ENCODE measurements around the gene ALKBH3.

Gene ALKBH3

DNA sequence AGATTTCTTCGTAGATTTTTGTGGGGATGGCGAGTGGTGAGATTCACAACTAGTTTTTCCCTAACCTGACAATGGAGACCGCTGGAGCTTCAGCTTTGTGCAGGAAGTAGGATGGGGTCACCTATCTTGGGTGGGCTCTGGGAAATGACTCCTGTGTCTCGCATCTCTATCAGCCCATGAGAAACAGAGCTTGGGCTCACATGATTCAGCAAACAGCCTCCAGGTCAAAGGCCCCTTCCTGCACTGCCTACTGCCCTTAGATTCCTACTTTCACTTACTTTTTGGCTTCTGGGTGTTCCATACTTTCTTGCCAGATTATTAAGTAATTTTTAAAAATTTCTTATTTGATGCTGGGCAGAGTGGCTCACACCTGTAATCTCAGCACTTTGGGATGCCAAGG is 88.1 kb downstream of the ALKBH3 start:
- Histone ChIP-seq H3K9ac (ENCODE audit: low read depth, low read length) (no peak overlapping the region), H2AFZ (ENCODE audit: low read depth, low read length) (no peak overlapping the region), H3K4me1 (ENCODE audit: insufficient read depth, low read length) (no peaks in the 10 kb centered on the region), H3K79me2 (ENCODE audit: insufficient read depth, low read length) (no peaks in the 10 kb centered on the region), H3K27me3 (ENCODE audit: insufficient read depth, low read length, poor library complexity) (peaks cover 19% of the 10 kb centered on the region), H3K27ac (ENCODE audit: low read length) (no peak overlapping the region), H4K20me1 (ENCODE audit: insufficient read depth, low read length) (no peaks in the 10 kb centered on the region), H3K4me3 (ENCODE audit: low read depth in 1 of 2, low read length in 2 of 2) (no peak overlapping the region), H3K4me2 (ENCODE audit: insufficient read depth, low read length) (no peak overlapping the region), H3K36me3 (ENCODE audit: insufficient read depth, low read length) (no peaks in the 10 kb centered on the region), H3K9me3 (ENCODE audit: insufficient read depth, low read length, severe bottlenecking) (no peaks in the 10 kb centered on the region)
- DNase-seq (no peak), ATAC-seq (ENCODE audit: insufficient read depth, low read depth) (no peak)
- TF ChIP-seq EZH2 (IDR thresholded peaks at IDR 0.05; ENCODE audit: borderline replicate concordance, low read depth, low read length, severe bottlenecking) = no peak
- TF ChIP-seq, protein P1, sequence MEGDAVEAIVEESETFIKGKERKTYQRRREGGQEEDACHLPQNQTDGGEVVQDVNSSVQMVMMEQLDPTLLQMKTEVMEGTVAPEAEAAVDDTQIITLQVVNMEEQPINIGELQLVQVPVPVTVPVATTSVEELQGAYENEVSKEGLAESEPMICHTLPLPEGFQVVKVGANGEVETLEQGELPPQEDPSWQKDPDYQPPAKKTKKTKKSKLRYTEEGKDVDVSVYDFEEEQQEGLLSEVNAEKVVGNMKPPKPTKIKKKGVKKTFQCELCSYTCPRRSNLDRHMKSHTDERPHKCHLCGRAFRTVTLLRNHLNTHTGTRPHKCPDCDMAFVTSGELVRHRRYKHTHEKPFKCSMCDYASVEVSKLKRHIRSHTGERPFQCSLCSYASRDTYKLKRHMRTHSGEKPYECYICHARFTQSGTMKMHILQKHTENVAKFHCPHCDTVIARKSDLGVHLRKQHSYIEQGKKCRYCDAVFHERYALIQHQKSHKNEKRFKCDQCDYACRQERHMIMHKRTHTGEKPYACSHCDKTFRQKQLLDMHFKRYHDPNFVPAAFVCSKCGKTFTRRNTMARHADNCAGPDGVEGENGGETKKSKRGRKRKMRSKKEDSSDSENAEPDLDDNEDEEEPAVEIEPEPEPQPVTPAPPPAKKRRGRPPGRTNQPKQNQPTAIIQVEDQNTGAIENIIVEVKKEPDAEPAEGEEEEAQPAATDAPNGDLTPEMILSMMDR (IDR thresholded peaks at IDR 0.05; ENCODE audit: borderline replicate concordance, extremely low read depth, low read length, poor library complexity, severe bottlenecking) = no peak

DNA sequence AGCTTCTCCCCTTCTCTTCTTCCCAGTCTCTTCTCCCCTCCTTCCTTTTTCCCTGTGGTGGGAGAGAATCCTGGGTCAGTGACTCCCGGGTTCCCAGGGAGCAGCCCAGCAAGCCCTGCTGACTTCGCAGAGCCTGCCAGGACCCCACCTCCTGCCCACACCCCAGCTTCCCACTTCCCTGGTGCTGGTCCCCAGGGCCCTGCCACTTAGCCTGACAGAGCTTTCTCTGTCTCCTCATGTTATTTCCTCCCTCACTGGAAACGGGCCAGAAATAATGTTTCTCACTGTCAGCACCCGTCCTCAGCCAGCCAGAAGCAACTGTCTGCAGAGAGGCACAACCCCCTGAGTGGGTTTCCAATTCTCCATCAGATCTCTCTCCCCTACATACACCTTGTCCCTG is 88.9 kb downstream of the ALKBH3 start:
- H4K20me1 ChIP-seq (ENCODE audit: insufficient read depth, low read length) = no peaks in the 10 kb centered on the region
- no peak overlapping the region for H2AFZ ChIP-seq (ENCODE audit: low read depth, low read length)
- ATAC-seq (ENCODE audit: insufficient read depth, low read depth) (no peak), DNase-seq (no peak)
- no peaks in the 10 kb centered on the region for H3K9me3 ChIP-seq (ENCODE audit: insufficient read depth, low read length, severe bottlenecking)
- H3K4me3 ChIP-seq (ENCODE audit: low read depth in 1 of 2, low read length in 2 of 2) = no peak overlapping the region
- H3K36me3 ChIP-seq (ENCODE audit: insufficient read depth, low read length) = no peaks in the 10 kb centered on the region
- peaks cover 19% of the 10 kb centered on the region for H3K27me3 ChIP-seq (ENCODE audit: insufficient read depth, low read length, poor library complexity)
- TF ChIP-seq, protein P1 (IDR thresholded peaks at IDR 0.05; ENCODE audit: borderline replicate concordance, extremely low read depth, low read length, poor library complexity, severe bottlenecking) = no peak
- no peak for TF ChIP-seq EZH2 (IDR thresholded peaks at IDR 0.05; ENCODE audit: borderline replicate concordance, low read depth, low read length, severe bottlenecking)
- H3K79me2 ChIP-seq (ENCODE audit: insufficient read depth, low read length) = no peaks in the 10 kb centered on the region
- H3K27ac ChIP-seq (ENCODE audit: low read length) = no peak overlapping the region
- H3K4me1 ChIP-seq (ENCODE audit: insufficient read depth, low read length) = no peaks in the 10 kb centered on the region
- no peak overlapping the region for H3K4me2 ChIP-seq (ENCODE audit: insufficient read depth, low read length)
- H3K9ac ChIP-seq (ENCODE audit: low read depth, low read length) = no peak overlapping the region

Data from DND-41 (cell line).